SK-N-SH treated with all-trans-retinoic acid at 6 μM for 48 hours (cell line): ENCODE measurements around the gene SORCS2.

Experiments used
- ATAC-seq: fragments of 200-7000 bp; cut with Tn5 transposase; 3 replicates; pipeline ENCODE4 v1.9.1; 2020; ENCODE audit warnings: mild to moderate bottlenecking, moderate library complexity
- ARNTL ChIP-seq: fragments of 450-650 bp; formaldehyde crosslinking; IDR thresholded peaks from 2 replicates; pipeline ENCODE4 v1.5.0; 2020; ENCODE audit warnings: low read depth, mild to moderate bottlenecking, moderate library complexity, borderline replicate concordance
- BACH2 ChIP-seq: fragments of 250-450 bp; sonication (Bioruptor Pico); IDR thresholded peaks from 2 replicates; pipeline ENCODE4 v1.9.0; 2021; ENCODE audit warnings: mild to moderate bottlenecking, borderline replicate concordance
- CREB5 ChIP-seq: fragments of 250-450 bp; sonication (Bioruptor Pico); IDR thresholded peaks from 2 replicates; pipeline ENCODE4 v1.5.1; 2020; ENCODE audit warnings: low read depth, mild to moderate bottlenecking, moderate library complexity
- CSDC2 ChIP-seq: fragments of 250-450 bp; sonication (Bioruptor Pico); IDR thresholded peaks from 2 replicates; pipeline ENCODE4 v1.5.0; 2020; ENCODE audit warnings: mild to moderate bottlenecking, moderate library complexity
- CSRNP3 ChIP-seq: fragments of 250-450 bp; sonication (Bioruptor Pico); IDR thresholded peaks from 2 replicates; pipeline ENCODE4 v1.5.1; 2021; ENCODE audit warnings: mild to moderate bottlenecking, moderate library complexity
- ESRRG ChIP-seq: fragments of 250-450 bp; sonication (Bioruptor Pico); IDR thresholded peaks from 2 replicates; pipeline ENCODE4 v1.6.1; 2021; ENCODE audit warnings: mild to moderate bottlenecking
- GLIS3 ChIP-seq: fragments of 250-450 bp; sonication (Bioruptor Pico); IDR thresholded peaks from 2 replicates; pipeline ENCODE4 v1.5.0; 2020; ENCODE audit warnings: mild to moderate bottlenecking, moderate library complexity
- ISL1 ChIP-seq: fragments of 250-450 bp; sonication (Bioruptor Pico); IDR thresholded peaks from 2 replicates; pipeline ENCODE4 v2.1.2; 2022; ENCODE audit warnings: mild to moderate bottlenecking, moderate library complexity
- OSR1 ChIP-seq: fragments of 250-450 bp; sonication (Bioruptor Pico); IDR thresholded peaks from 2 replicates; pipeline ENCODE4 v1.8.0; 2022; ENCODE audit warnings: moderate library complexity, mild to moderate bottlenecking, inconsistent platforms
- PATZ1 ChIP-seq: fragments of 250-450 bp; sonication (Bioruptor Pico); IDR thresholded peaks from 2 replicates; pipeline ENCODE4 v1.8.0; 2020; ENCODE audit warnings: mild to moderate bottlenecking, moderate library complexity, borderline replicate concordance
- POU6F1 ChIP-seq: fragments of 250-450 bp; sonication (Bioruptor Pico); IDR thresholded peaks from 2 replicates; pipeline ENCODE4 v1.8.0; 2021; ENCODE audit warnings: low read depth, mild to moderate bottlenecking, moderate library complexity, borderline replicate concordance
- PPARA ChIP-seq: fragments of 250-450 bp; sonication (Bioruptor Pico); IDR thresholded peaks from 2 replicates; pipeline ENCODE4 v1.5.0; 2020; ENCODE audit warnings: mild to moderate bottlenecking, borderline replicate concordance
- RARB ChIP-seq: fragments of 250-450 bp; sonication (Bioruptor Pico); IDR thresholded peaks from 2 replicates; pipeline ENCODE4 v1.8.0; 2021; ENCODE audit warnings: mild to moderate bottlenecking, moderate library complexity
- SNAI2 ChIP-seq: fragments of 250-450 bp; sonication (Bioruptor Pico); IDR thresholded peaks from 2 replicates; pipeline ENCODE4 v1.5.0; 2020; ENCODE audit warnings: mild to moderate bottlenecking, moderate library complexity
- TCF4 ChIP-seq: fragments of 250-450 bp; sonication (Bioruptor Pico); IDR thresholded peaks from 2 replicates; pipeline ENCODE4 v1.8.0; 2021; ENCODE audit warnings: mild to moderate bottlenecking, moderate library complexity, borderline replicate concordance
- TOX ChIP-seq: fragments of 250-450 bp; sonication (Bioruptor Pico); IDR thresholded peaks from 2 replicates; pipeline ENCODE4 v1.8.0; 2021; ENCODE audit warnings: mild to moderate bottlenecking, moderate library complexity, borderline replicate concordance
- TSHZ2 ChIP-seq: fragments of 250-450 bp; sonication (Bioruptor Pico); IDR thresholded peaks from 2 replicates; pipeline ENCODE4 v1.5.0; 2020; ENCODE audit warnings: mild to moderate bottlenecking, moderate library complexity
- ZC3H10 ChIP-seq: fragments of 250-450 bp; sonication (Bioruptor Pico); IDR thresholded peaks from 2 replicates; pipeline ENCODE4 v1.5.1; 2021; ENCODE audit warnings: mild to moderate bottlenecking, moderate library complexity
- ZFP3 ChIP-seq: fragments of 250-450 bp; sonication (Bioruptor Pico); IDR thresholded peaks from 2 replicates; pipeline ENCODE4 v1.5.0; 2020; ENCODE audit warnings: mild to moderate bottlenecking, moderate library complexity
- ZFP30 ChIP-seq: fragments of 450-650 bp; formaldehyde crosslinking; IDR thresholded peaks from 2 replicates; pipeline ENCODE4 v1.5.0; 2022; ENCODE audit warnings: mild to moderate bottlenecking, moderate library complexity
- ZNF565 ChIP-seq: fragments of 450-650 bp; formaldehyde crosslinking; conservative IDR thresholded peaks from 2 replicates; pipeline ENCODE4 v1.5.0; 2020; ENCODE audit warnings: low read depth, mild to moderate bottlenecking, moderate library complexity
- ZNF70 ChIP-seq: fragments of 450-650 bp; formaldehyde crosslinking; IDR thresholded peaks from 2 replicates; pipeline ENCODE4 v1.5.0; 2020; ENCODE audit warnings: mild to moderate bottlenecking, moderate library complexity
- ZNF8 ChIP-seq: fragments of 450-650 bp; formaldehyde crosslinking; IDR thresholded peaks from 2 replicates; pipeline ENCODE4 v1.5.0; 2020; ENCODE audit warnings: mild to moderate bottlenecking, moderate library complexity

Gene SORCS2

GRCh38 chr4:7485096-7485495 is 292.8 kb downstream of the SORCS2 start:
- no peak for TF ChIP-seq RARB (CRISPR knock-in tag)
- no peak for TF ChIP-seq CSDC2 (CRISPR knock-in tag)
- no peak for TF ChIP-seq ZFP3 (CRISPR knock-in tag)
- no peak for TF ChIP-seq BACH2
- no peak for TF ChIP-seq ESRRG (CRISPR knock-in tag)
- TF ChIP-seq ZFP30, result no peak
- no peak for TF ChIP-seq POU6F1 (CRISPR knock-in tag)
- TF ChIP-seq SNAI2 (CRISPR knock-in tag), result no peak
- TF ChIP-seq ZC3H10, result no peak
- TF ChIP-seq ZNF70 (CRISPR knock-in tag), result no peak
- no peak for ATAC-seq

GRCh38 chr4:7486101-7486500 is 293.8 kb downstream of the SORCS2 start:
- ATAC-seq, result no peak
- TF ChIP-seq ESRRG (CRISPR knock-in tag), result no peak
- TF ChIP-seq PATZ1 (CRISPR knock-in tag), result no peak
- TF ChIP-seq GLIS3, result no peak
- no peak for TF ChIP-seq TSHZ2 (CRISPR knock-in tag)
- no peak for TF ChIP-seq ZFP3 (CRISPR knock-in tag)
- no peak for TF ChIP-seq ZC3H10
- no peak for TF ChIP-seq TCF4 (CRISPR knock-in tag)
- TF ChIP-seq CREB5 (CRISPR knock-in tag), result no peak
- no peak for TF ChIP-seq CSRNP3 (CRISPR knock-in tag)
- no peak for TF ChIP-seq ZNF565 (CRISPR knock-in tag)
- TF ChIP-seq RARB (CRISPR knock-in tag), result no peak
- no peak for TF ChIP-seq ZFP30
- no peak for TF ChIP-seq ZNF8 (CRISPR knock-in tag)
- TF ChIP-seq ISL1 (CRISPR knock-in tag), result no peak
- no peak for TF ChIP-seq OSR1 (CRISPR knock-in tag)
- no peak for TF ChIP-seq TOX (CRISPR knock-in tag)

GRCh38 chr4:7487502-7487901 is 295.2 kb downstream of the SORCS2 start:
- TF ChIP-seq TSHZ2 (CRISPR knock-in tag), result no peak
- TF ChIP-seq PPARA (CRISPR knock-in tag), result no peak
- no peak for TF ChIP-seq ZNF8 (CRISPR knock-in tag)
- TF ChIP-seq PATZ1 (CRISPR knock-in tag), result no peak
- no peak for TF ChIP-seq ARNTL (CRISPR knock-in tag)
- TF ChIP-seq TCF4 (CRISPR knock-in tag), result no peak
- TF ChIP-seq ZNF70 (CRISPR knock-in tag), result no peak
- TF ChIP-seq ZNF565 (CRISPR knock-in tag), result no peak
- no peak for TF ChIP-seq CREB5 (CRISPR knock-in tag)
- TF ChIP-seq BACH2, result no peak
- TF ChIP-seq, all 23 proteins: peak for 0

More at GRCh38 chr4:7487502-7487901, 295.2 kb downstream of the SORCS2 start:
- no peak for ATAC-seq
